ENCODE measurements around the gene TPSG1. TPM values are rescaled to one million over a fixed set of nuclear protein-coding genes. Genes with fewer than 3 reads are reported as not detected.
"Not testable (repeated sequence)": the region's sequence is repeated elsewhere in the genome, so short reads cannot be mapped to it uniquely, and the experiment has no call there.

TPSG1 gene
- total RNA-seq, 4 donors from 2014 or later, result 1.5 TPM; not detected in 3

DNA sequence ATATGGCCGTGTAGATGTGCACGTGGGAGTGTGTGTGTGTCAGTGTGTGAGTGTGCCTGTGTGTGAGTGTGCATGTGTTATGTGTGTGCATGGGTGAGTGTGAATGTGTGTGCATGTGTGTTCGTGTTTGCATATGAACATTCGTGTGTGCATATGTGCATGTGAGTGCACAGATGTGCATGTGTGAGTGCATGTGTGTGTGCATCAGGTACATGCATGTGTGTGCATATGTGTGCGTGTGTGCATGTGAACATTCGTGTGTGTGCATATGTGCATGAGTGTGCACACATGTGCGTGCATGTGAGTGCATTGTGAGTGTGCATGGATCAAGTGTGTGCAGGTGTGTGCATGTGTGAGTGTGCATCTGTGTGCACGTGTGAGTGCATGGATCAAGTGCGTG is 12.9 kb upstream of the TPSG1 start:
- TF ChIP-seq POLR2A (IDR thresholded peaks at IDR 0.05), result no peak
- TF ChIP-seq, protein P1, sequence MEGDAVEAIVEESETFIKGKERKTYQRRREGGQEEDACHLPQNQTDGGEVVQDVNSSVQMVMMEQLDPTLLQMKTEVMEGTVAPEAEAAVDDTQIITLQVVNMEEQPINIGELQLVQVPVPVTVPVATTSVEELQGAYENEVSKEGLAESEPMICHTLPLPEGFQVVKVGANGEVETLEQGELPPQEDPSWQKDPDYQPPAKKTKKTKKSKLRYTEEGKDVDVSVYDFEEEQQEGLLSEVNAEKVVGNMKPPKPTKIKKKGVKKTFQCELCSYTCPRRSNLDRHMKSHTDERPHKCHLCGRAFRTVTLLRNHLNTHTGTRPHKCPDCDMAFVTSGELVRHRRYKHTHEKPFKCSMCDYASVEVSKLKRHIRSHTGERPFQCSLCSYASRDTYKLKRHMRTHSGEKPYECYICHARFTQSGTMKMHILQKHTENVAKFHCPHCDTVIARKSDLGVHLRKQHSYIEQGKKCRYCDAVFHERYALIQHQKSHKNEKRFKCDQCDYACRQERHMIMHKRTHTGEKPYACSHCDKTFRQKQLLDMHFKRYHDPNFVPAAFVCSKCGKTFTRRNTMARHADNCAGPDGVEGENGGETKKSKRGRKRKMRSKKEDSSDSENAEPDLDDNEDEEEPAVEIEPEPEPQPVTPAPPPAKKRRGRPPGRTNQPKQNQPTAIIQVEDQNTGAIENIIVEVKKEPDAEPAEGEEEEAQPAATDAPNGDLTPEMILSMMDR (IDR thresholded peaks at IDR 0.05), result no peak
- no peak overlapping the region for H3K4me3 ChIP-seq
- H3K27ac ChIP-seq, result no peak overlapping the region
- no peaks in the 10 kb centered on the region for H3K9me3 ChIP-seq
- no peaks in the 10 kb centered on the region for H3K36me3 ChIP-seq
- DNase-seq, result no peak
- no peaks in the 10 kb centered on the region for H3K27me3 ChIP-seq
- intact Hi-C loops (cut with DNase I; ENCODE audit: low total_unique reads), result no loop called here
- no peaks in the 10 kb centered on the region for H3K4me1 ChIP-seq

DNA sequence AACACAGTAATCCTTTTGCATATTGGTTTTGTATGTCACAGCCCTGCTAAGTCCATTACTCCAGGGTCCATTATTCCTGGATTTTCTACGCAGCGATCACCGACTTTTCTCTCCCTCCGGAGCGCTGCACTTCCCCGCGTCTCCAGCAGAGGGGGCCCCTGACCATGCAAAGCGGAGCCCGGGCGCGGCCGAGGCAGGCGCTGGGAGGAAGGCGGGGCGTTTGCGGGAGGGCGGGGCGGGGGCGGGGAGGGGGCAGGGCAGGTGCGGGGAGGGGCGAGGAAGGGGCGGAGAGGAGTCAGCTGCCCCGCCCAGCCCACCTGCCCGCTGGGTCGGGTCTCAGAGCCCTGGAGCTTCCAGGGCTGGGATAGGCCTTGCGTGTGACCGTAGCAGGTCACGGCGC is 11.6 kb upstream of the TPSG1 start:
- H3K36me3 ChIP-seq; H3K4me1 ChIP-seq; H3K4me3 ChIP-seq; intact Hi-C loops (cut with DNase I; ENCODE audit: low total_unique reads); H3K9me3 ChIP-seq; H3K27ac ChIP-seq; H3K27me3 ChIP-seq; DNase-seq: not testable (repeated sequence)

DNA sequence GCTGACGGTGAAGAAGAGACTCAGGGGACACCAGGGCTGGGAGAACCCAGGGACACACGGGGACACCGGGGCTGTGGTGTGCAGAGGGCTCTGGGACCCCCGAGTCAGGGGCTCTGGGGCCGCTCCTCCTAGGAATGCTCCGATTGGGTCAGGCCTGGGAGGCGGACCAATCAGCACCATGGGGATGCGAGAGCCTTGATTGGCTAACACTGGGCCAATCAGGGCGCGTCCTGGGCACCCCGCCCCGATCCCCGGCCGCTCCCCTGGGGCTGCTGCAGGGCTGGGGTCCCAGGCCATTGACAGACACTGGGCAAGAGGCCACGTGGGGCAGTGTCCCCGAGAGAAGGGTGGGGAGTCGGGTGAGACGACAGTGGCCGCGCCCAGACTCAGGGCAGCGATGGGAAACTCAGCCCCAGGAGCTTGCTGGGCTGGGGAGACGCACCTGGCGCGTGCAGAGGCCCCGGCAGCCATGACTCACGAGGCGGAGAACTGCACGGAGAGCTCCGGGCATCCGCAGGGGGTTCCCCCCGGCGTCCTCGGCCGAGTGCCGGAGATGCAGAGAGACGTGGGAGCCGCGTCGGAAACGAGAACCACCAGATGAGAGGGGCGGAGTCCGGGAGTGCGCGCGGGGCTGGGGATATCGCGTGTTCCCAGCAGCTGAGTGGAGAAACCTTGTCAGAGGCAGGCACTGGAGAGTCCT is 7.1 kb upstream of the TPSG1 start:
- H3K4me1 ChIP-seq; H3K27me3 ChIP-seq; H3K4me3 ChIP-seq; intact Hi-C loops (cut with DNase I; ENCODE audit: low total_unique reads); DNase-seq; H3K9me3 ChIP-seq; H3K27ac ChIP-seq; H3K36me3 ChIP-seq: not testable (repeated sequence)

DNA sequence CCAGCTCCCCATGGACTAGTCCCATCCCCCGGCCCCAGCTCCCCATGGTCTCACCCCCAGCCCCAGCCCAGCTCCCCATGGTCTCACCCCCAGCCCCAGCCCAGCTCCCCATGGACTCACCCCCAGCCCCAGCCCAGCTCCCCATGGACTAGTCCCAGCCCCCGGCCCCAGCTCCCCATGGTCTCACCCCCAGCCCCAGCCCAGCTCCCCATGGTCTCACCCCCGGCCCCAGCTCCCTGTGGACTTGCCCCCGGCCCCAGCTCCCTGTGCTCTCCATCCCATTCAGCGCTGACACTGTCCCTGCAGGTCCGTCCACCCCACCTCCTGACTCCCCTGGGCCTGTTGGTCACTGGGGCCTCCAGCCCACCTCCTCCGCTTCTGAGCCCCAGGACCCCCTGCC is 6.2 kb upstream of the TPSG1 start:
- H3K9me3 ChIP-seq; H3K4me1 ChIP-seq; H3K27ac ChIP-seq; H3K4me3 ChIP-seq; H3K27me3 ChIP-seq; DNase-seq; intact Hi-C loops (cut with DNase I; ENCODE audit: low total_unique reads); H3K36me3 ChIP-seq: not testable (repeated sequence)

DNA sequence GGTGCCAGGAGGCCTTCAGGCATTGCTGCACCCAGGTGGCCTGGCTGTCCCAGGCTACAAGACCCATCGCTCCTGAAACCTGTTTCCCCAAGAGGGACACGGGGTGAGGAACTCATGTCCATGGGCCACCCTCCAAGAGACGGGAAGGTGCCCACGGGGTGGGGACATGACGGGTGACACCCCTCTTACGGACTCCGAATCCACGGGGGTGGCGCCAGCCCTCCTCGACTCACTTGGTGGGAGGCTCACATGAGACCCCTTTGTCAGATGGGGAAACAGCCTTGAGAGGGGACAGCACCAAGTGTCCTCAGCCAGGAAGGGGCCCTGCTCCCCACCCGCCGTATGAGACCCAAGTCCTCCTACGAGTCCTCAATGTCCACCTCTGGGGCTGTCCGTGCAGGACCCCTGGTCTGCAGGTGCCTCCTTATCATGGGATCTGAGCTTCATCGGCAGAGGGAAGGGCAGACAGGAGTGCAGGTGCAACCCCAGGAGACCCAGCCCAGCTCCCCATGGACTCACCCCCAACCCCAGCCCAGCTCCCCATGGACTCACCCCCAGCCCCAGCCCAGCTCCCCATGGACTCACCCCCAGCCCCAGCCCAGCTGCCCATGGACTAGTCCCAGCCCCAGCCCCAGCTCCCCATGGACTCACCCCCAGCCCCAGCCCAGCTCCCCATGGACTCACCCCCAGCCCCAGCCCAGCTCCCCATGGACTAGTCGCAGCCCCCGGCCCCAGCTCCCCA is 5.6 kb upstream of the TPSG1 start:
- H3K4me3 ChIP-seq; intact Hi-C loops (cut with DNase I; ENCODE audit: low total_unique reads); H3K27me3 ChIP-seq; H3K4me1 ChIP-seq; H3K27ac ChIP-seq; DNase-seq; H3K9me3 ChIP-seq; H3K36me3 ChIP-seq: not testable (repeated sequence)

DNA sequence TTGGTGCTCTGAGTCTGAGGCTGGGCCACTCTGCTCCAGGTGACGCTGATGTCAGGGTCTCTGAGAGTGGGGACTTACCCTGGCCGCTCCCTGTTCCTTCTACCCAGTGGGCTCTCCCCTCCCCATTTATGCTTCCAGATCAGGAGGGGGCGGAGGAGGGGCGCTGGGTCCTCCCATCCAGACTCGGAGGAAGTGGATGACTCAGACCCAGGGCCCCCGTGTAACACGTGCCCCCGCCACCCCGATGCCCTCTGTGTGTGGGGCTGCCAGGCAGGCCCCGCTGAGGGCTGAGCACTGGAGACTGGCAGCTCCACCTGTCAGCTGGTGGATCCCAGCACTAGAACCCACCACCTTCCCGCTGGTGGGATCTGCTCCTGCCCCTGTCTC is 5.0 kb upstream of the TPSG1 start, which contains the start of gene TPSB2:
TSS of gene TPSB2 (minus strand) at position 101 of the 387 bp plus-strand sequence. CDS start 233 bp downstream, outside the sequence.
- H3K36me3 ChIP-seq; intact Hi-C loops (cut with DNase I; ENCODE audit: low total_unique reads): not testable (repeated sequence)

DNA sequence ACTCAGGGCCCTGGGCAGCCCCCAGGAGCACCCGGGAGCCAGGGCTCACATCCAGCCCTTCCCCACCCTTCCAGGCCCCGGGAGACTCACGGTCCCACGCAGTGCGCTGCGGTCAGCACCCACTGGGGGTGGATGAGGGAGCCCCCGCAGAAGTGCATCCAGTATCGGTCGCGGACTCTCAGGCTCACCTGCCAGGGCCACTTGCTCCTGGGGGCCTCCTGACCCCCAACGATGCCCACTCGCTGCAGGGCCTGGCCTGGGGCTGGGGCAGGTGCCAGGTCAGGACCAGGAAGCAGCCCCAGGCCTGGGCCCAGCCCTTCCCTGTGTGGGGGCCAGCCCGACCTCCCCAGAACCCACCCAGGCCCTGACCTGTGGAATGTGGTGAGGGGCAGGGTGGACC is 4.4 kb upstream of the TPSG1 start:
- H3K4me3 ChIP-seq; H3K36me3 ChIP-seq; H3K27me3 ChIP-seq; DNase-seq; H3K9me3 ChIP-seq; H3K27ac ChIP-seq; H3K4me1 ChIP-seq; intact Hi-C loops (cut with DNase I; ENCODE audit: low total_unique reads): not testable (repeated sequence)

More for the DNA sequence above, 5.0 kb upstream of the TPSG1 start, which contains the start of gene TPSB2:
- not testable (repeated sequence) for H3K4me1 ChIP-seq, H3K27me3 ChIP-seq, H3K9me3 ChIP-seq, H3K27ac ChIP-seq, H3K4me3 ChIP-seq, DNase-seq

DNA sequence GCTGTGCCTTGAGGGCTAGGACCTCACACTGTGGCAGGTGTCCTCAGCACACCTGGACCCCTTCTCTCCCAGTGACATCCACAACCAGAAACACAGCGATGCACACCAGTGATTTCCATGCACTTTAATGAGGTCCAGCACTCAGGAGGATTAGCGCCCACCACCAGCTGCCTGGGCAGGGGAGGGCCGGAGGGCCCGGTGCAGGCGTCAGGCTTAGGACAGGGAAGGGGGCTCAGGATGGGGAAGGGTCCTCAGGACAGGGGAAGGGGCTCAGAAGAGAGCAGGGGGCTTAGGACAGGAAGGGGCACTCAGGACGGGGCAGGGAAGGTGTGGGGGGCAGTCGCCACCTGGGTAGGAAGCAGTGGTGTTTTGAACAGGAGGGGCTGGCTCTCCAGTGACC is 3.2 kb upstream of the TPSG1 start:
- H3K36me3 ChIP-seq; H3K27me3 ChIP-seq; intact Hi-C loops (cut with DNase I; ENCODE audit: low total_unique reads); H3K27ac ChIP-seq; DNase-seq; H3K4me1 ChIP-seq; H3K9me3 ChIP-seq; H3K4me3 ChIP-seq: not testable (repeated sequence)

DNA sequence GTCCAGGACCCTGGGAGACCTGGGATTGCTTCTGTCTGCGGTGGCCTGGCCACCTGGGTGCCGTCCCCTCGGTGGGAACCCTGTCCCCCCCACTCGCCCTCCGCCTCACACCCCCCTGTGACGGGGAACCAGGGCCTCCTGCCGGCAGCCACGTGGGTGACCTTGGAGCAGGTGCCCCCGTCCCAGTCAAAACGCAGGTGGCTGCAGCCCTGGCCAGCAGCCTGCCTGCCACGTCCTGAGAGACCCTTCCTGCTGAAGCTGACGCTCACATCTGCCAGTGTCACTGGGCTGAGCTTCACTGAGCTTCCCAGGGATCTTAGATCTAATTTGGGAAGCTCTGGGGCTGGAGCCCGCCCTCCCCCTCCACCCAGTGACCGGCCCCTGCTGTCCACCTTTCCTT is 1.6 kb upstream of the TPSG1 start:
- H3K9me3 ChIP-seq; intact Hi-C loops (cut with DNase I; ENCODE audit: low total_unique reads); H3K36me3 ChIP-seq; H3K4me1 ChIP-seq; H3K4me3 ChIP-seq; H3K27ac ChIP-seq; H3K27me3 ChIP-seq; DNase-seq: not testable (repeated sequence)

DNA sequence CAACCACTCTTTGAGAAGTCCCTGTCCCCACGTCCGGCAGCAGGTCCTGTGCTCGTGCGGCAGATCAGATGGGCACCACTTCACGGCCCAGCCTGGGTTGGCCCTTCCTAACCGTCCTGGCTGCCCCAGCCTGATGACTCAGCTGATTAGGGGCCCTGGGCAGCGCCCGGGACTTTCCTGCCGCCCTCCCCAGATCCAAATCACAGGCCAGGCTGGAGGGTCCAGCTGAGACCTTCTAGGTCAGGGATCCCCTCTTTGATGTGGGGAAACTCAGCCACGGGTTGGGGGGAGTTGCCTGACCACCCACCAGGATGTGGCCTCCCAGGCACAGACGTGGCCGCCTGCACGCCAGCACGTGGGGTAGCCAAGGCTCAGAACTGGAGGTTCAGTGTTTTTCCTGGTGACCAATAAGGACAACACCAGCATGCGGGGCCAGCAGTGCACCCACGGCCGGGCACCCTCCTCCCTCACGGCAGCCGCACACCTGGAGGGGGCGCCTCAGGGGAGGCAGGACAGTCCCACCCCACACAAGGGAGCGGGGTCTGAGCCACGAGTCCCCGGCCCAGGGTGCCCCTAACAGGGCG is 752 bp upstream of the TPSG1 start:
- H3K36me3 ChIP-seq; H3K4me1 ChIP-seq; H3K27ac ChIP-seq; H3K27me3 ChIP-seq; H3K4me3 ChIP-seq; intact Hi-C loops (cut with DNase I; ENCODE audit: low total_unique reads); H3K9me3 ChIP-seq; DNase-seq: not testable (repeated sequence)

Measured in uterus (tissue), 4 donors.